ENCODE data around the gene SLC25A6. TPM values are rescaled to one million over a fixed set of nuclear protein-coding genes. Genes with fewer than 3 reads are reported as not detected.

Gene SLC25A6
- total and polyA plus RNA-seq, 2 donors (not counting 3 experiments of a cell fraction or from before 2014, with no cell fraction given), result 410 to 1,153 TPM

GRCh38 chrX:1418901-1419544, 27.1 kb upstream of the SLC25A6 start:
- Histone ChIP-seq H3K9me1 (replicated peaks; ENCODE audit: control insufficient read depth, extremely low read depth, insufficient read depth, low read length) (no peaks in the 10 kb centered on the region), H3K4me3 (replicated peaks in 1 of 3; ENCODE audit: insufficient read depth in 1 of 3, low read depth in 1 of 3, low read length in 3 of 3) (no peak overlapping the region), H3K4me2 (ENCODE audit: insufficient read depth, low read length) (no peak overlapping the region), H3K9me3 (replicated peaks; ENCODE audit: control insufficient read depth, insufficient read depth, low read length) (no peaks in the 10 kb centered on the region), H3K9ac (replicated peaks; ENCODE audit: extremely low read depth, insufficient read depth, low read length) (no peak overlapping the region), H3K27me3 (ENCODE audit: control insufficient read depth in 2 of 2, insufficient read depth in 2 of 2, low read length in 2 of 2) (no peaks in the 10 kb centered on the region), H3K27ac (ENCODE audit: insufficient read depth, low read depth, low read length) (no peak overlapping the region), H3K79me2 (ENCODE audit: control insufficient read depth, insufficient read depth, low read length) (no peaks in the 10 kb centered on the region), H4K20me1 (replicated peaks; ENCODE audit: control insufficient read depth, extremely low read depth, insufficient read depth, low read length) (no peaks in the 10 kb centered on the region), H3K36me3 (ENCODE audit: control insufficient read depth in 2 of 2, extremely low read depth in 1 of 2, insufficient read depth in 2 of 2, low read length in 2 of 2) (peaks cover 2 to 24% of the 10 kb centered on the region in 2 experiments), H2AFZ (ENCODE audit: low read depth, low read length) (no peak overlapping the region), H3K4me1 (ENCODE audit: control insufficient read depth, extremely low read depth, insufficient read depth, low read length) (no peaks in the 10 kb centered on the region)
- FAIRE-seq (no peak), DNase-seq (ENCODE audit: low read depth, low spot score) (no peak)
- POLR2A ChIA-PET, result no interaction called here
- dilution Hi-C loops (cut with MboI; ENCODE audit: extremely low pct_ligation_motif_present, low sequenced_read_pairs), result no loop called here
- peak; percentile 33 for TF ChIP-seq POLR2A (IDR thresholded peaks at IDR 0.05; ENCODE audit: low read depth, low read length)
- no peak for TF ChIP-seq CTCF (IDR thresholded peaks at IDR 0.05; ENCODE audit: extremely low read depth in 1 of 2, insufficient read depth in 1 of 2, low read depth in 1 of 2, low read length in 2 of 2)
- intact Hi-C loops (cut with micrococcal nuclease), result no loop called here
- BruUV-seq (replicated peaks), result no TSS peak
- CTCF ChIA-PET, result no interaction called here

GRCh38 chrX:1417921-1418771, 26.2 kb upstream of the SLC25A6 start:
- no peak for TF ChIP-seq MYC (IDR thresholded peaks at IDR 0.05; ENCODE audit: low read depth, low read length)
- TF ChIP-seq POLR2A (IDR thresholded peaks at IDR 0.05; ENCODE audit: low read depth, low read length), result no peak
- no peak for TF ChIP-seq MAX (IDR thresholded peaks at IDR 0.05; ENCODE audit: insufficient read depth, insufficient read length)
- no peak for TF ChIP-seq POLR2AphosphoS5 (IDR thresholded peaks at IDR 0.05; ENCODE audit: insufficient read depth, low read depth, low read length)
- no peak for TF ChIP-seq JUN (IDR thresholded peaks at IDR 0.05; ENCODE audit: borderline replicate concordance, insufficient read depth, insufficient read length, low read depth)
- TF ChIP-seq EZH2 (IDR thresholded peaks at IDR 0.05; ENCODE audit: borderline replicate concordance, low read depth, low read length, severe bottlenecking), result no peak
- no peak for TF ChIP-seq CTCF (IDR thresholded peaks at IDR 0.05; ENCODE audit: extremely low read depth in 1 of 2, insufficient read depth in 1 of 2, low read depth in 1 of 2, low read length in 2 of 2)
- TF ChIP-seq GATA2 (IDR thresholded peaks at IDR 0.05; ENCODE audit: insufficient read depth, insufficient read length, low read depth, low read length), result no peak
- TF ChIP-seq FOS (IDR thresholded peaks at IDR 0.05; ENCODE audit: borderline replicate concordance, insufficient read depth, low read length), result no peak
- intact Hi-C loops (cut with micrococcal nuclease) (no loop called here), dilution Hi-C loops (cut with MboI; ENCODE audit: extremely low pct_ligation_motif_present, low sequenced_read_pairs) (no loop called here)
- DNase-seq (ENCODE audit: low read depth, low spot score) (no peak), FAIRE-seq (no peak)
- Histone ChIP-seq H2AFZ (ENCODE audit: low read depth, low read length) (no peak overlapping the region), H3K4me2 (ENCODE audit: insufficient read depth, low read length) (no peak overlapping the region), H3K27me3 (ENCODE audit: control insufficient read depth in 2 of 2, insufficient read depth in 2 of 2, low read length in 2 of 2) (no peaks in the 10 kb centered on the region), H3K9ac (replicated peaks; ENCODE audit: extremely low read depth, insufficient read depth, low read length) (no peak overlapping the region), H4K20me1 (replicated peaks; ENCODE audit: control insufficient read depth, extremely low read depth, insufficient read depth, low read length) (no peaks in the 10 kb centered on the region), H3K27ac (ENCODE audit: insufficient read depth, low read depth, low read length) (no peak overlapping the region), H3K36me3 (ENCODE audit: control insufficient read depth in 2 of 2, extremely low read depth in 1 of 2, insufficient read depth in 2 of 2, low read length in 2 of 2) (peaks cover 2 to 25% of the 10 kb centered on the region in 2 experiments), H3K4me3 (replicated peaks in 1 of 3; ENCODE audit: insufficient read depth in 1 of 3, low read depth in 1 of 3, low read length in 3 of 3) (no peak overlapping the region), H3K9me3 (replicated peaks; ENCODE audit: control insufficient read depth, insufficient read depth, low read length) (no peaks in the 10 kb centered on the region), H3K9me1 (replicated peaks; ENCODE audit: control insufficient read depth, extremely low read depth, insufficient read depth, low read length) (no peaks in the 10 kb centered on the region), H3K79me2 (ENCODE audit: control insufficient read depth, insufficient read depth, low read length) (no peaks in the 10 kb centered on the region), H3K4me1 (ENCODE audit: control insufficient read depth, extremely low read depth, insufficient read depth, low read length) (no peaks in the 10 kb centered on the region)
- CTCF ChIA-PET, result no interaction called here
- POLR2A ChIA-PET, result no interaction called here
- BruUV-seq (replicated peaks), result no TSS peak

Measured in endothelial cell of umbilical vein (primary cell).